ENCODE results near the gene LRP1. TPM values are rescaled to one million over a fixed set of nuclear protein-coding genes. Genes with fewer than 3 reads are reported as not detected.

LRP1 gene
- total RNA-seq, 1 donor from 2014 or later = 0.95 TPM

DNA sequence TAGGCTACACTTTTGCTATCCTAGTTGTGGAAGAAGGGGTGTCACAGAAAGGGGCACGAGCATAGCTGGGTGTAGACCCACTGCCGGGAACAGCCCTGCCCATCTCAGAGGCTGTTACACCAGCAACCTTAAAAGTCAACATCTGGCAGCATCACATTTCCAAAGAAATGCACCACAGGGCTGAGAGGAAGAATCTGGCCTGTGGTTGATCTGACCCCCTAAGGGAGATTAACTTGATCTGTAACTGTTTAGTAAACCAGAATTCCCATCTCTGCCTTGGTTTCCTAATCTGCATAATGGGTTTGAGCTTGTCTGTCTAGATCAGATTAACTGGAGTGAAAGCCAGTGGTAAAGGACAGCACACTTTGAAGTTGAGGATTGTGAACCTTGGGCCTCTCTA is 17.8 kb downstream of the LRP1 start:
- DNase-seq (no peak), ATAC-seq (ENCODE audit: low read depth) (no peak)
- H3K9me3 Mint-ChIP-seq = no peaks in the 10 kb centered on the region
- TF ChIP-seq, protein P1, sequence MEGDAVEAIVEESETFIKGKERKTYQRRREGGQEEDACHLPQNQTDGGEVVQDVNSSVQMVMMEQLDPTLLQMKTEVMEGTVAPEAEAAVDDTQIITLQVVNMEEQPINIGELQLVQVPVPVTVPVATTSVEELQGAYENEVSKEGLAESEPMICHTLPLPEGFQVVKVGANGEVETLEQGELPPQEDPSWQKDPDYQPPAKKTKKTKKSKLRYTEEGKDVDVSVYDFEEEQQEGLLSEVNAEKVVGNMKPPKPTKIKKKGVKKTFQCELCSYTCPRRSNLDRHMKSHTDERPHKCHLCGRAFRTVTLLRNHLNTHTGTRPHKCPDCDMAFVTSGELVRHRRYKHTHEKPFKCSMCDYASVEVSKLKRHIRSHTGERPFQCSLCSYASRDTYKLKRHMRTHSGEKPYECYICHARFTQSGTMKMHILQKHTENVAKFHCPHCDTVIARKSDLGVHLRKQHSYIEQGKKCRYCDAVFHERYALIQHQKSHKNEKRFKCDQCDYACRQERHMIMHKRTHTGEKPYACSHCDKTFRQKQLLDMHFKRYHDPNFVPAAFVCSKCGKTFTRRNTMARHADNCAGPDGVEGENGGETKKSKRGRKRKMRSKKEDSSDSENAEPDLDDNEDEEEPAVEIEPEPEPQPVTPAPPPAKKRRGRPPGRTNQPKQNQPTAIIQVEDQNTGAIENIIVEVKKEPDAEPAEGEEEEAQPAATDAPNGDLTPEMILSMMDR (IDR thresholded peaks at IDR 0.05) = no peak
- no peak overlapping the region for H3K4me3 Mint-ChIP-seq
- intact Hi-C loops (cut with micrococcal nuclease) = no loop called here
- CTCF ChIA-PET = interaction anchor here (2.6 kb wide), 1 partner anchor 22 kb away, joined by 8 read pairs; no protein-coding TSS in a partner anchor
- H3K4me1 Mint-ChIP-seq = no peaks in the 10 kb centered on the region
- H3K27ac Mint-ChIP-seq = no peak overlapping the region
- no peaks in the 10 kb centered on the region for H3K27me3 Mint-ChIP-seq
- H3K36me3 Mint-ChIP-seq (ENCODE audit: low read depth) = no peaks in the 10 kb centered on the region
- POLR2A ChIA-PET = no interaction called here

DNA sequence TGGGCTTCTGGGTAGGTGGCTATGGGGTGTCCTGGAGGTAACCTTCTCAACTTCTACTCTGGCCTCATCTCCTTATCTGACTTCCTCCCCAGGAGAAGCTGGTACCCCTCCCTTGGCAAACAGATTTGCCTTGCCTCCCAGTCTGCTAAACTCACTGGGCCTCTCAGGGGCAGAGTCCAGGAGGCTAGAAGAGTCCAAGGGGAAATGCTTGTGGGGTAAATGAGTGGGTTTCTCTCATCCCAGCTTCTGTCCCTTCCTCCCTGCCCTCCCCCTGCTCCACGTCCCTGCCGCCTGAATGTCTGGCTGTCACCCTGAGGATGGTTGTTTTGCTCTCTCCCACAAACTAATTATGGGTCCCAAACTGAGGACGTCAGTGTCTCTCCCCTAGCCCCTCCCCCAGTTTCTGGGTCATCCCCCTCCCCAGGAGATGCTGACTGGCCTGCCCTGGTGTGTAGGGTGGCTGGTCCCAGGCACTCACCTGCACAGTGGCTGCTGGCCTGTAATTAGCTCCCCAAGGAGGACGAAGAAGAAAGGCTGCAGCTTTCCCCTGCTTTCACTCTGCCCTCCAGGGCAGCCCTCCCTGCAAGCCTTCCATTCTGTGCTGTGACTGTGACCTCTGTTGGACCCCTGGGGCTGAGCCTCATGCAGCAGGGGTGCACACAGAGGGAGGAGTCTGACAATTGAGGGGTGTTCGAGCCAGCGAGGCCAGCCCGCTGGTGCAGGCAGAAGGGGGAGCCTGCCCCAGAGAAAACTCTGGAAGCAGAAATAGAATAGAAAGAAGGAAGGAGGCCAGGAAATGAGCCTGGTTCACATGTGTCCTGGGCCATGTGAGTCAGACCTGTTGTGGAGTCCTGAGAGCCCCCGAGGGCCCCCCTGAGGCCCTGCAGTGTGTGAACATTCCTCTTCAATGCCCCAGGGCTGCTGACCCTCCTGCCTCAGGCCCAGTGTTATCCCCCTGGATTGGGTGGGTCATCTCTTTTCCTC is 19.0 kb downstream of the LRP1 start, which contains the start of gene LRP1-AS:
Gene LRP1-AS (minus strand): TSS at position 659 of the 984 bp plus-strand sequence.
- H3K36me3 Mint-ChIP-seq (ENCODE audit: low read depth) = no peaks in the 10 kb centered on the region
- no peak for ATAC-seq (ENCODE audit: low read depth)
- no peaks in the 10 kb centered on the region for H3K27me3 Mint-ChIP-seq
- intact Hi-C loops (cut with micrococcal nuclease) = no loop called here
- POLR2A ChIA-PET = interaction anchor here (0.6 to 0.7 kb wide), 2 partner anchors 34 to 379 kb away, joined by 3 to 4 read pairs; no protein-coding TSS in a partner anchor
- H3K27ac Mint-ChIP-seq = no peak within 1 kb of the TSS
- H3K4me3 Mint-ChIP-seq = no peak within 1 kb of the TSS
- CTCF ChIA-PET = interaction anchor here (0.8 to 2.6 kb wide), 2 partner anchors 23 kb away, joined by 3 to 8 read pairs; no protein-coding TSS in a partner anchor
- TF ChIP-seq, protein P1 (IDR thresholded peaks at IDR 0.05) = no peak
- H3K4me1 Mint-ChIP-seq = no peaks in the 10 kb centered on the region
- H3K9me3 Mint-ChIP-seq = no peaks in the 10 kb centered on the region
- no peak for DNase-seq

DNA sequence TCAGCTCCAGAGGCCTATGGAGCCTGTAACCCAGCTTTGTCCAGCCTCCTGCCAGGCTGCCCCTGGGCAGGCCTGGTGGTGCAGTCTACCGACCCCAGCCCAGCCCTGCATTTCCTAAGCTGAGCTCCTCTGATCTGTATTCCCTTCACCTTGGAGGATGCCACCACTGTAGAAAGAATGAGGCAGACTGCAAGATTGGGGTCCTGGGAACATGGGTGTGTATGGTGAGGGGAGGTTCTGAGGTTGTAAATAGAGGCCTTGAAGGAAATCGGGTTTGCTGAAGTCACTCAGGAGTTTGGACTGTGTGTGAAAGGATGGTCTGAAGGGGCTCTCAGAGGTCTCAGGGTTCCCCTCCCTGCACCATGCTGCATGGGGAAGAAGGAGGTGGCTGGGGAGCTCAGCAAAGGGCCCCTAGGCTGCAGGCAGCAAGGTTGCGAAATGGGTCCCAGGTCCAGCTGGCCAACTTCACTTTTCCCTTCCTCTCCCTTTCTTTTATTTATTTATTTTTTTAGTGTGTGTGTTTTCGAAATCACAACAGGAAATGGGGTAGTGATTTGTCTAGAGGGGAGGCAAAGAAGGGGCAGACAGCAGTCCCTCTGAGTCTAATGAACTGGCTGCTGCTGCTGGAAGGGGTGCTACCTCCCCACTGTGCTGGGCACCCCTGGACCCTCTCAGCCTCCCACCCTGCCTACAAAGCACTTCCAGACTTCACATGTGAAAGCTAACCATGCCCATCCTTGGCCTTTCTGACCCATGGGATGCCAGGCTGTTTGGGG is 20.4 kb downstream of the LRP1 start:
- CTCF ChIA-PET = interaction anchor here (0.8 kb wide), 1 partner anchor 24 kb away, joined by 3 read pairs; no protein-coding TSS in a partner anchor
- no peak overlapping the region for H3K27ac Mint-ChIP-seq

DNA sequence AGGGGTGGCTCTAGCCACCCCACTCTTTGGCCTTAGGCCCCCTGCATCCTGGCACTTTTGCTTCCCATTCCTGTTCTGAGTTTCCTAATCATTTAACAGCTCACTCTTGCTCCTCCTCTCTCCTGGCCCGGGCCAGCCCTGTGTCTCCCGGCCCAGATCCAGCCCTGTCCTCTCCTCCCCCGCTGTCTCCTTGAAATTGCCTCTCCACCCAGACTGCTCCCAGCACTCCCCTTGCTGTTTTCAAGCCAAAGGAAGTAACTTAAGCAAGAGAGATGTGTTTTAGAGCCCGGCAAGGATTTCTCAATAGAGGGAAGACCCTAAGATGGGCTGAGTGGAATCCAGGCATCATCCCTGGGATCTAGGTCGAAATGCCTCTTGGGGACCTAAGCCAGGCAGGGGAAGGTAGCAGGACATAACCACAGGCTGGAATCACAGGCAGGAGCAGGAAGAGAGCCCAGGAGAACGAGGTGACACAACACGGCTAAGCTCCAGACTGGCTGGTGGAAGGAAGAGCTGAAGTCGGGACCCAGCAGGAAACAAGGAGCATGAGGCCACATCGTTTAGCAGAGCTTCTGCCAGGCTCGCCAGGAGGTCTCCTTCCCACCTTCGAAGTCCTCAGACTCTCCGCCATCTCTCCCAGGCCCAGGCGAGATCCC is 21.1 kb downstream of the LRP1 start:
- TF ChIP-seq, protein P1 (IDR thresholded peaks at IDR 0.05) = no peak
- ChIA-PET CTCF (no interaction called here), POLR2A (interaction anchor here (0.6 kb wide), 1 partner anchor 510 kb away, joined by 3 read pairs; no protein-coding TSS in a partner anchor)
- Mint-ChIP-seq H3K27ac (no peak overlapping the region), H3K36me3 (ENCODE audit: low read depth) (no peaks in the 10 kb centered on the region), H3K4me1 (no peaks in the 10 kb centered on the region), H3K4me3 (no peak overlapping the region), H3K9me3 (no peaks in the 10 kb centered on the region), H3K27me3 (no peaks in the 10 kb centered on the region)
- intact Hi-C loops (cut with micrococcal nuclease) = no loop called here
- ATAC-seq (ENCODE audit: low read depth) (no peak), DNase-seq (no peak)

More for the DNA sequence above, 20.4 kb downstream of the LRP1 start:
- Mint-ChIP-seq H3K9me3 (no peaks in the 10 kb centered on the region), H3K4me3 (no peak overlapping the region), H3K4me1 (no peaks in the 10 kb centered on the region), H3K36me3 (ENCODE audit: low read depth) (no peaks in the 10 kb centered on the region), H3K27me3 (no peaks in the 10 kb centered on the region)
- DNase-seq (no peak), ATAC-seq (ENCODE audit: low read depth) (no peak)
- POLR2A ChIA-PET = interaction anchor here (0.6 kb wide), 1 partner anchor 511 kb away, joined by 3 read pairs; no protein-coding TSS in a partner anchor
- intact Hi-C loops (cut with micrococcal nuclease) = no loop called here
- TF ChIP-seq, protein P1 (IDR thresholded peaks at IDR 0.05) = no peak
